ENCODE results near the gene ZNF784.

The ZNF784 gene

DNA sequence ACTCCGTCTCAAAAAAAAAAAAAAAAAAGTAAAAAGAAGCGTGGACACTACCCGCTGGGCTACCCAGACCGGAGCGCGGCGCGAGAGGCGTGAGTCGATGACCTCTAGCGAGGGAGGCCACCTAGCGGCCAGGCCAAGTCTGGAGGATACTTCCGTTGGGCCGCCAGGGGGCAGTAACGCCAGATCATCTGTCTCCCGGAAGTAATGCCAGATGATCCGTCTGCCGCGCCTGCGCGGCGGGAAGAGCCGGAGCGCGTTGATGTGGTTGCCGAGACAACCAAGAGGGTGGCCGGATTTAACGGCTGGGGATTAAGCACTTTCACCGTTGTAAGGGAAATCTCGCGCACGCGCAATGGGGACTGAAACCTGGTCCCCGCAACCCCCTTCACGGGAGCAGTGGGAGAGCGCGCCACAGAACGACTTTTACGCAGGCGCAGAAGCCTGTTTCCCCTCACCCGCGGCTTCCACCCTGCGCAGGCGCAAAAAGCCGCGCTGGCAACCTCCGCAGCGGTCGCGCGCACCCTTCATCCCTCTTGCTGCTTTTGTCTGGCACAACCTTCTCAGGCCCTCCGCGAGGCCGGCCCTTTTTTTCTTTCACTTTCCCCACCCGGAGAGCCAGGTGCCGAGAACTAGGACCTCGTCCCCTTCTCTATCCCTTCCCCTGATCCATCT, 29.4 kb upstream of the ZNF784 start (continued):
- TF ChIP-seq, protein P1, sequence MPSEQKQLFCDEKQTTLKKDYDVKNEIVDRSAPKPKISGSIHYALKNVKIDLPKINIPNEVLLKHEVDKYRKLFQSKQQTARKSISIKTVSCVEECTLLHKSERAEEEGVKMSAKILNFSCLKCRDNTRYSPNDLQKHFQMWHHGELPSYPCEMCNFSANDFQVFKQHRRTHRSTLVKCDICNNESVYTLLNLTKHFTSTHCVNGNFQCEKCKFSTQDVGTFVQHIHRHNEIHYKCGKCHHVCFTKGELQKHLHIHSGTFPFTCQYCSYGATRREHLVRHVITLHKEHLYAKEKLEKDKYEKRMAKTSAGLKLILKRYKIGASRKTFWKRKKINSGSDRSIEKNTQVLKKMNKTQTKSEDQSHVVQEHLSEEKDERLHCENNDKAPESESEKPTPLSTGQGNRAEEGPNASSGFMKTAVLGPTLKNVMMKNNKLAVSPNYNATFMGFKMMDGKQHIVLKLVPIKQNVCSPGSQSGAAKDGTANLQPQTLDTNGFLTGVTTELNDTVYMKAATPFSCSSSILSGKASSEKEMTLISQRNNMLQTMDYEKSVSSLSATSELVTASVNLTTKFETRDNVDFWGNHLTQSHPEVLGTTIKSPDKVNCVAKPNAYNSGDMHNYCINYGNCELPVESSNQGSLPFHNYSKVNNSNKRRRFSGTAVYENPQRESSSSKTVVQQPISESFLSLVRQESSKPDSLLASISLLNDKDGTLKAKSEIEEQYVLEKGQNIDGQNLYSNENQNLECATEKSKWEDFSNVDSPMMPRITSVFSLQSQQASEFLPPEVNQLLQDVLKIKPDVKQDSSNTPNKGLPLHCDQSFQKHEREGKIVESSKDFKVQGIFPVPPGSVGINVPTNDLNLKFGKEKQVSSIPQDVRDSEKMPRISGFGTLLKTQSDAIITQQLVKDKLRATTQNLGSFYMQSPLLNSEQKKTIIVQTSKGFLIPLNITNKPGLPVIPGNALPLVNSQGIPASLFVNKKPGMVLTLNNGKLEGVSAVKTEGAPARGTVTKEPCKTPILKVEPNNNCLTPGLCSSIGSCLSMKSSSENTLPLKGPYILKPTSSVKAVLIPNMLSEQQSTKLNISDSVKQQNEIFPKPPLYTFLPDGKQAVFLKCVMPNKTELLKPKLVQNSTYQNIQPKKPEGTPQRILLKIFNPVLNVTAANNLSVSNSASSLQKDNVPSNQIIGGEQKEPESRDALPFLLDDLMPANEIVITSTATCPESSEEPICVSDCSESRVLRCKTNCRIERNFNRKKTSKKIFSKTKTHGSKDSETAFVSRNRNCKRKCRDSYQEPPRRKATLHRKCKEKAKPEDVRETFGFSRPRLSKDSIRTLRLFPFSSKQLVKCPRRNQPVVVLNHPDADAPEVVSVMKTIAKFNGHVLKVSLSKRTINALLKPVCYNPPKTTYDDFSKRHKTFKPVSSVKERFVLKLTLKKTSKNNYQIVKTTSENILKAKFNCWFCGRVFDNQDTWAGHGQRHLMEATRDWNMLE (tag by site-specific recombination; conservative IDR thresholded peaks at IDR 0.05; ENCODE audit: low read depth) = peak; percentile 56
- no peak for TF ChIP-seq ZNF426 (tag by site-specific recombination; IDR thresholded peaks at IDR 0.05)
- TF ChIP-seq ZBTB17 (tag by site-specific recombination; IDR thresholded peaks at IDR 0.05) = peak; percentile 92
- no peak for TF ChIP-seq ZNF585B (tag by site-specific recombination; IDR thresholded peaks at IDR 0.05)
- no peak for TF ChIP-seq EGR2 (tag by site-specific recombination; IDR thresholded peaks at IDR 0.05; ENCODE audit: low read depth)
- TF ChIP-seq ZNF701 (tag by site-specific recombination; IDR thresholded peaks at IDR 0.05) = no peak
- TF ChIP-seq, protein P2, sequence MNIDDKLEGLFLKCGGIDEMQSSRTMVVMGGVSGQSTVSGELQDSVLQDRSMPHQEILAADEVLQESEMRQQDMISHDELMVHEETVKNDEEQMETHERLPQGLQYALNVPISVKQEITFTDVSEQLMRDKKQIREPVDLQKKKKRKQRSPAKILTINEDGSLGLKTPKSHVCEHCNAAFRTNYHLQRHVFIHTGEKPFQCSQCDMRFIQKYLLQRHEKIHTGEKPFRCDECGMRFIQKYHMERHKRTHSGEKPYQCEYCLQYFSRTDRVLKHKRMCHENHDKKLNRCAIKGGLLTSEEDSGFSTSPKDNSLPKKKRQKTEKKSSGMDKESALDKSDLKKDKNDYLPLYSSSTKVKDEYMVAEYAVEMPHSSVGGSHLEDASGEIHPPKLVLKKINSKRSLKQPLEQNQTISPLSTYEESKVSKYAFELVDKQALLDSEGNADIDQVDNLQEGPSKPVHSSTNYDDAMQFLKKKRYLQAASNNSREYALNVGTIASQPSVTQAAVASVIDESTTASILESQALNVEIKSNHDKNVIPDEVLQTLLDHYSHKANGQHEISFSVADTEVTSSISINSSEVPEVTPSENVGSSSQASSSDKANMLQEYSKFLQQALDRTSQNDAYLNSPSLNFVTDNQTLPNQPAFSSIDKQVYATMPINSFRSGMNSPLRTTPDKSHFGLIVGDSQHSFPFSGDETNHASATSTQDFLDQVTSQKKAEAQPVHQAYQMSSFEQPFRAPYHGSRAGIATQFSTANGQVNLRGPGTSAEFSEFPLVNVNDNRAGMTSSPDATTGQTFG (tag by site-specific recombination; IDR thresholded peaks at IDR 0.05; ENCODE audit: borderline replicate concordance) = no peak
- no peak for TF ChIP-seq ZNF292 (tag by site-specific recombination; IDR thresholded peaks at IDR 0.05; ENCODE audit: borderline replicate concordance, low read depth)
- TF ChIP-seq ZNF510 (tag by site-specific recombination; IDR thresholded peaks at IDR 0.05; ENCODE audit: insufficient replicate concordance) = no peak
- no peak for TF ChIP-seq ZNF114 (tag by site-specific recombination; IDR thresholded peaks at IDR 0.05)
- peak; percentile 57; the same call in 1 of the 2 replicates for TF ChIP-seq ZNF394 (tag by site-specific recombination; IDR thresholded peaks at IDR 0.05; ENCODE audit: borderline replicate concordance)
- no peak for TF ChIP-seq ZBTB1 (tag by site-specific recombination; IDR thresholded peaks at IDR 0.05)
- no peak for TF ChIP-seq ZNF302 (tag by site-specific recombination; IDR thresholded peaks at IDR 0.05; ENCODE audit: low read depth)
- TF ChIP-seq KLF10 (tag by site-specific recombination; IDR thresholded peaks at IDR 0.05) = no peak
- no peak for TF ChIP-seq ZNF133 (tag by site-specific recombination; IDR thresholded peaks at IDR 0.05)
- no peak for TF ChIP-seq SETDB1 (IDR thresholded peaks at IDR 0.05; ENCODE audit: insufficient read length, low read length)
- 0 out of 2 replicates have a peak, but pooled peaks have one; percentile 25 for TF ChIP-seq ZNF785 (tag by site-specific recombination; IDR thresholded peaks at IDR 0.05)
- no peak for TF ChIP-seq ZNF214 (tag by site-specific recombination; IDR thresholded peaks at IDR 0.05; ENCODE audit: borderline replicate concordance)
- TF ChIP-seq, protein P3, sequence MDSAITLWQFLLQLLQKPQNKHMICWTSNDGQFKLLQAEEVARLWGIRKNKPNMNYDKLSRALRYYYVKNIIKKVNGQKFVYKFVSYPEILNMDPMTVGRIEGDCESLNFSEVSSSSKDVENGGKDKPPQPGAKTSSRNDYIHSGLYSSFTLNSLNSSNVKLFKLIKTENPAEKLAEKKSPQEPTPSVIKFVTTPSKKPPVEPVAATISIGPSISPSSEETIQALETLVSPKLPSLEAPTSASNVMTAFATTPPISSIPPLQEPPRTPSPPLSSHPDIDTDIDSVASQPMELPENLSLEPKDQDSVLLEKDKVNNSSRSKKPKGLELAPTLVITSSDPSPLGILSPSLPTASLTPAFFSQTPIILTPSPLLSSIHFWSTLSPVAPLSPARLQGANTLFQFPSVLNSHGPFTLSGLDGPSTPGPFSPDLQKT (IDR thresholded peaks at IDR 0.05; ENCODE audit: borderline replicate concordance, low read depth, low read length) = no peak; the same call in 1 of the 2 replicates
- TF ChIP-seq SCRT2 (tag by site-specific recombination; IDR thresholded peaks at IDR 0.05) = no peak
- no peak for TF ChIP-seq ZNF174 (tag by site-specific recombination; IDR thresholded peaks at IDR 0.05)
- peak; percentile 45; the same call in 1 of the 2 replicates for TF ChIP-seq ZNF10 (tag by site-specific recombination; IDR thresholded peaks at IDR 0.05)
- TF ChIP-seq, protein P4, sequence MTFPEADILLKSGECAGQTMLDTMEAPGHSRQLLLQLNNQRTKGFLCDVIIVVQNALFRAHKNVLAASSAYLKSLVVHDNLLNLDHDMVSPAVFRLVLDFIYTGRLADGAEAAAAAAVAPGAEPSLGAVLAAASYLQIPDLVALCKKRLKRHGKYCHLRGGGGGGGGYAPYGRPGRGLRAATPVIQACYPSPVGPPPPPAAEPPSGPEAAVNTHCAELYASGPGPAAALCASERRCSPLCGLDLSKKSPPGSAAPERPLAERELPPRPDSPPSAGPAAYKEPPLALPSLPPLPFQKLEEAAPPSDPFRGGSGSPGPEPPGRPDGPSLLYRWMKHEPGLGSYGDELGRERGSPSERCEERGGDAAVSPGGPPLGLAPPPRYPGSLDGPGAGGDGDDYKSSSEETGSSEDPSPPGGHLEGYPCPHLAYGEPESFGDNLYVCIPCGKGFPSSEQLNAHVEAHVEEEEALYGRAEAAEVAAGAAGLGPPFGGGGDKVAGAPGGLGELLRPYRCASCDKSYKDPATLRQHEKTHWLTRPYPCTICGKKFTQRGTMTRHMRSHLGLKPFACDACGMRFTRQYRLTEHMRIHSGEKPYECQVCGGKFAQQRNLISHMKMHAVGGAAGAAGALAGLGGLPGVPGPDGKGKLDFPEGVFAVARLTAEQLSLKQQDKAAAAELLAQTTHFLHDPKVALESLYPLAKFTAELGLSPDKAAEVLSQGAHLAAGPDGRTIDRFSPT (tag by site-specific recombination; IDR thresholded peaks at IDR 0.05) = no peak
- TF ChIP-seq, protein P5, sequence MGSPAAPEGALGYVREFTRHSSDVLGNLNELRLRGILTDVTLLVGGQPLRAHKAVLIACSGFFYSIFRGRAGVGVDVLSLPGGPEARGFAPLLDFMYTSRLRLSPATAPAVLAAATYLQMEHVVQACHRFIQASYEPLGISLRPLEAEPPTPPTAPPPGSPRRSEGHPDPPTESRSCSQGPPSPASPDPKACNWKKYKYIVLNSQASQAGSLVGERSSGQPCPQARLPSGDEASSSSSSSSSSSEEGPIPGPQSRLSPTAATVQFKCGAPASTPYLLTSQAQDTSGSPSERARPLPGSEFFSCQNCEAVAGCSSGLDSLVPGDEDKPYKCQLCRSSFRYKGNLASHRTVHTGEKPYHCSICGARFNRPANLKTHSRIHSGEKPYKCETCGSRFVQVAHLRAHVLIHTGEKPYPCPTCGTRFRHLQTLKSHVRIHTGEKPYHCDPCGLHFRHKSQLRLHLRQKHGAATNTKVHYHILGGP (tag by site-specific recombination; IDR thresholded peaks at IDR 0.05) = no peak
- TF ChIP-seq HOXD13 (CRISPR knock-in tag; IDR thresholded peaks at IDR 0.05; ENCODE audit: borderline replicate concordance) = no peak
- TF ChIP-seq ZNF501 (tag by site-specific recombination; IDR thresholded peaks at IDR 0.05) = peak; percentile 78
- TF ChIP-seq ZNF184 (tag by site-specific recombination; IDR thresholded peaks at IDR 0.05) = no peak
- TF ChIP-seq ZNF558 (tag by site-specific recombination; IDR thresholded peaks at IDR 0.05) = no peak
